GM19240 (cell line): ENCODE measurements around the gene KRT16.
"Not testable (repeated sequence)": the region's sequence is repeated elsewhere in the genome, so short reads cannot be mapped to it uniquely, and the experiment has no call there.

Source experiments
- DNase-seq: peaks from one replicate; pipeline ENCODE4 v3.0.0; 2011; ENCODE audit warnings: low spot score; ENCODE audit not compliant: insufficient read length

KRT16 gene

GRCh38 chr17:41628073-41628370, 15.5 kb upstream of the KRT16 start:
- not testable (repeated sequence) for DNase-seq

GRCh38 chr17:41627316-41628072, 14.9 kb upstream of the KRT16 start:
- no peak for DNase-seq

- not testable (repeated sequence) for DNase-seq
These were observed 14.3 kb upstream of the KRT16 start for GRCh38 chr17:41626914-41627295.

GRCh38 chr17:41626028-41626913, 13.7 kb upstream of the KRT16 start:
- DNase-seq: not testable (repeated sequence)

GRCh38 chr17:41625602-41626001, 13.0 kb upstream of the KRT16 start:
- no peak for DNase-seq

GRCh38 chr17:41624208-41625101, 11.9 kb upstream of the KRT16 start, which contains the start of gene KRT17:
Gene KRT17, minus strand, starts transcription at chr17:41624575. Its CDS starts 66 bp downstream, at chr17:41624509.
- no peak for DNase-seq

- not testable (repeated sequence) for DNase-seq
These were observed 10.8 kb upstream of the KRT16 start for GRCh38 chr17:41623184-41623861.

GRCh38 chr17:41622340-41623183, 10.0 kb upstream of the KRT16 start:
- DNase-seq: not testable (repeated sequence)

- no peak for DNase-seq
These were observed 9.3 kb upstream of the KRT16 start for GRCh38 chr17:41621916-41622315.

- not testable (repeated sequence) for DNase-seq
These were observed 8.9 kb upstream of the KRT16 start for GRCh38 chr17:41621435-41621817.

GRCh38 chr17:41620583-41621434, 8.2 kb upstream of the KRT16 start:
- DNase-seq: no peak

GRCh38 chr17:41619927-41620582, 7.5 kb upstream of the KRT16 start:
- not testable (repeated sequence) for DNase-seq

- DNase-seq: no peak
These were observed 6.7 kb upstream of the KRT16 start for GRCh38 chr17:41619036-41619926.

GRCh38 chr17:41618341-41619035, 5.9 kb upstream of the KRT16 start:
- DNase-seq: no peak

- no peak for DNase-seq
These were observed 5.1 kb upstream of the KRT16 start for GRCh38 chr17:41617698-41618097.

- no peak for DNase-seq
These were observed 4.6 kb upstream of the KRT16 start for GRCh38 chr17:41617136-41617535.

- DNase-seq: not testable (repeated sequence)
These were observed 3.9 kb upstream of the KRT16 start for GRCh38 chr17:41616486-41616885.
